ENCODE results near the gene SENP1. TPM values are rescaled to one million over a fixed set of nuclear protein-coding genes. Genes with fewer than 3 reads are reported as not detected.

The SENP1 gene
- total RNA-seq, 3 donors from 2014 or later, result 14.4 to 36.1 (median 30.2) TPM

DNA sequence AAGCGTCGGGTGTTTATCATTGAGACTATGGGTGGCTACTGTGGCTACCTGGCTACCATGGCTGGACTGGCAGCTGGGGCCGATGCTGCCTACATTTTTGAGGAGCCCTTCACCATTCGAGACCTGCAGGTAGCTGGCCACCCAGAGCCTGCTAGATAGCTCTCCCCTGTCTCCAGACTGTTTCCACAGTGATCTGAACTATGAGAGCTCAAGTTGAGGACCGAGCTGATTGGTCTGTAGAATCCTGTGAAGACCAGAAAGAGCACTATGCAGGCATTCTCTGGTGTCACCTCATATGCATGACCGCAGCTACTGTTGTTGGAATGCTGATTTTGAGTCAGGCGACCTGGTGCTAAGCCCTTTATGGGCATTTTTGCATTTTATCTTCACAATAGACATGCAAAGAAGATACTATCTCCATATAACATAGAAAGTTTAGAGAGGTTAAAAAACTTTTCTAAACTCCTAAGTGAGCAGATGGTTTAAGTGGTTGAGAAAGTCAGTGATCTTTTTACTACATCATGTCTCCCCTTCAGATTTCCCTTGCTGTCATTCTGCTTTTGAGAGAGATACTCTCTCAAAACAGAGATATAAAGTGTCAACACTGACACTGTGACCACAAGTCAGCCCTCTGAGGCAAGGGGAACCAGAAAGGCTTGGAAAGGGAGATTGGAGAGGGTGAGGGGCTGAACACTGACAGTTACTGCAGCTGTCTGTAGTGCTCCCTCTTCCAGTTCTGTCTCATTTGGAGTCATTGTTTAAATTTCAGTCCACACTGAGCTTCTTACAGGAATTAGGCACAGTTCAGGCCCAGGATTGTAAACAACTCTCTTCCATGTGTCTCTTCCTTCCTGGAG is 37.2 kb upstream of the SENP1 start:
- intact Hi-C loops (cut with DNase I; ENCODE audit: low total_unique reads), result no loop called here
- H3K36me3 ChIP-seq, result no peaks in the 10 kb centered on the region
- no peak for TF ChIP-seq POLR2AphosphoS5 (IDR thresholded peaks at IDR 0.05)
- no peak for TF ChIP-seq POLR2A (IDR thresholded peaks at IDR 0.05)
- TF ChIP-seq CTCF (IDR thresholded peaks at IDR 0.05), result no peak
- H3K9me3 ChIP-seq, result no peaks in the 10 kb centered on the region
- no peak overlapping the region for H3K27ac ChIP-seq
- no peak for DNase-seq (ENCODE audit: low spot score in 2 of 2)
- H3K27me3 ChIP-seq, result no peaks in the 10 kb centered on the region
- no peak overlapping the region for H3K4me3 ChIP-seq
- H3K4me1 ChIP-seq, result no peaks in the 10 kb centered on the region

DNA sequence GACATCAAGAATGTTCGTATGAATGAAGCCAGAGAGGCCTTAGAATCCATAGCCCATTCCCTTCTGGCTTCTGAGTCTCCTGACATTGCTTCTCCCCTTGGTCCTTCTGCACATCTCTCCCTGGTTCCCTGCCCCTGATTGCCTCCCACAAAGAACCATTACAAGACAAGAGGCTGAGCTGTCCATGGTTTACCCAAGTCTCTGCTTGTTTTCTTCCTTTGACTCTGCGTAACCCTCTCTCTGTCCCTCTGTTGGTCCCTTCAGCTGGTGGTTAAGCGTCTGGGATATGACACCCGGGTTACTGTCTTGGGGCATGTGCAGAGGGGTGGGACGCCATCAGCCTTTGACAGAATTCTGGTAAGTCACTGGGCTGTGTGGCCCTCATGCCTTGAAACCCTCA is 29.1 kb upstream of the SENP1 start:
- Histone ChIP-seq H3K9me3 (no peaks in the 10 kb centered on the region), H3K27ac (no peak overlapping the region), H3K4me1 (no peaks in the 10 kb centered on the region), H3K4me3 (no peak overlapping the region), H3K36me3 (peaks cover 11% of the 10 kb centered on the region), H3K27me3 (no peaks in the 10 kb centered on the region)
- no peak for TF ChIP-seq CTCF (IDR thresholded peaks at IDR 0.05)
- TF ChIP-seq POLR2A (IDR thresholded peaks at IDR 0.05), result no peak
- TF ChIP-seq POLR2AphosphoS5 (IDR thresholded peaks at IDR 0.05), result no peak
- intact Hi-C loops (cut with DNase I; ENCODE audit: low total_unique reads), result no loop called here
- no peak for DNase-seq (ENCODE audit: low spot score in 2 of 2)

- peaks cover 11% of the 10 kb centered on the region for H3K36me3 ChIP-seq
- H3K4me1 ChIP-seq, result no peaks in the 10 kb centered on the region
- no peak for DNase-seq (ENCODE audit: low spot score in 2 of 2)
- H3K27me3 ChIP-seq, result no peaks in the 10 kb centered on the region
- no peak overlapping the region for H3K4me3 ChIP-seq
- TF ChIP-seq POLR2AphosphoS5 (IDR thresholded peaks at IDR 0.05) (no peak), POLR2A (IDR thresholded peaks at IDR 0.05) (no peak), CTCF (IDR thresholded peaks at IDR 0.05) (no peak)
- H3K9me3 ChIP-seq, result no peaks in the 10 kb centered on the region
- no peak overlapping the region for H3K27ac ChIP-seq
- intact Hi-C loops (cut with DNase I; ENCODE audit: low total_unique reads), result no loop called here
Measured at GRCh38 chr12:48132826-48133225, 26.9 kb upstream of the SENP1 start.

- intact Hi-C loops (cut with DNase I; ENCODE audit: low total_unique reads), result no loop called here
- Histone ChIP-seq H3K9me3 (no peaks in the 10 kb centered on the region), H3K36me3 (peaks cover 11% of the 10 kb centered on the region), H3K4me3 (no peak overlapping the region), H3K27ac (no peak overlapping the region), H3K27me3 (no peaks in the 10 kb centered on the region), H3K4me1 (no peaks in the 10 kb centered on the region)
- TF ChIP-seq CTCF (IDR thresholded peaks at IDR 0.05) (no peak), POLR2A (IDR thresholded peaks at IDR 0.05) (no peak), POLR2AphosphoS5 (IDR thresholded peaks at IDR 0.05) (no peak)
- no peak for DNase-seq (ENCODE audit: low spot score in 2 of 2)
Measured at GRCh38 chr12:48131517-48131916, 25.6 kb upstream of the SENP1 start.

DNA sequence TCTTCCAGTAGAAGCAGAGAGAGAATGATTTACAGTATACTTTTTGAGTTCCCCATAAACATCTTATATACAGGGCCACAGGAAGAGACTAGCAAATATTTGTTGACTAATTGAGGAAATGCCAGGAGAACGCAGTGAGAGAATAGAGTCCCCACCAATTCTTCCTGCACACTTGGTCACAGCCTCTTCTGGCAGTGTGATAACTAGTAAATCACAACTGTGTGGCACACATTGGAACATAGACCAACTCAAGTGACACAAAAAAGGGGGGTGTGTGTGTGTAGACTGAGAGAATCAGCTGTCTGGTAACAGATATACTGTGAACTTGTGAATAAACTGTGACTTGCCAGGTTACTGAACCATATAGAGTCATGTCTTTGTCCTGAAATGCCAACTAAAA is 23.5 kb upstream of the SENP1 start:
- Histone ChIP-seq H3K27ac (no peak overlapping the region), H3K36me3 (no peaks in the 10 kb centered on the region), H3K27me3 (no peaks in the 10 kb centered on the region), H3K9me3 (no peaks in the 10 kb centered on the region), H3K4me3 (no peak overlapping the region), H3K4me1 (no peaks in the 10 kb centered on the region)
- no peak for DNase-seq (ENCODE audit: low spot score in 2 of 2)
- TF ChIP-seq POLR2AphosphoS5 (IDR thresholded peaks at IDR 0.05) (no peak), CTCF (IDR thresholded peaks at IDR 0.05) (no peak), POLR2A (IDR thresholded peaks at IDR 0.05) (no peak)
- intact Hi-C loops (cut with DNase I; ENCODE audit: low total_unique reads), result no loop called here
